ENCODE measurements around the gene IFRD1.

Gene IFRD1

GRCh38 chr7:112449902-112450806, at the start of gene IFRD1:
TSS of gene IFRD1 (plus strand) at chr7:112450460. CDS start at chr7:112450689, 229 bp downstream.
- no peak for TF ChIP-seq Cebpa-rat (IDR thresholded peaks at IDR 0.05)
- peak within 1 kb of the TSS; percentile 90 to 99 (median 95) for H3K9ac ChIP-seq
- peak within 1 kb of the TSS; percentile 88 to 100 (median 94) for H3K4me3 ChIP-seq

GRCh38 chr7:112404321-112404720, 45.9 kb upstream of the IFRD1 start:
- Histone ChIP-seq H3K4me1 (no peaks in the 10 kb centered on the region), H3K36me3 (no peaks in the 10 kb centered on the region), H3K4me3 (no peak overlapping the region), H3K4me2 (no peak overlapping the region), H3K9ac (no peak overlapping the region), H3K9me3 (replicated peaks in 1 of 11) (no peaks in the 10 kb centered on the region), H3K27me3 (no peaks in the 10 kb centered on the region), H3K27ac (no peak overlapping the region), H4K20me1 (no peaks in the 10 kb centered on the region)
- TF ChIP-seq Cebpa-rat (IDR thresholded peaks at IDR 0.05) = peak in 1 of 11 experiments; percentile 53; a peak in 1 of 22 replicates

More at GRCh38 chr7:112449902-112450806, at the start of gene IFRD1:
- Histone ChIP-seq H3K27ac (peak within 1 kb of the TSS; percentile 77 to 97 (median 92)), H3K4me1 (peaks cover 25 to 53% (median 33%) of the 10 kb centered on the region in 10 experiments), H4K20me1 (peaks cover 25 to 49% (median 42%) of the 10 kb centered on the region in 11 experiments; a peak in 20 of 22 replicates), H3K36me3 (peaks cover under 1 to 21% (median 9%) of the 10 kb centered on the region in 11 experiments; a peak in 13 of 22 replicates), H3K4me2 (peak within 1 kb of the TSS; percentile 85 to 97 (median 92)), H3K27me3 (no peaks in the 10 kb centered on the region), H3K9me3 (replicated peaks in 1 of 11) (no peaks in the 10 kb centered on the region)

GRCh38 chr7:112405286-112405685, 45.0 kb upstream of the IFRD1 start:
- H3K27ac ChIP-seq = no peak overlapping the region
- TF ChIP-seq Cebpa-rat (IDR thresholded peaks at IDR 0.05) = no peak
- H3K4me2 ChIP-seq = no peak overlapping the region
- no peaks in the 10 kb centered on the region for H3K36me3 ChIP-seq
- no peaks in the 10 kb centered on the region for H3K27me3 ChIP-seq
- H3K4me1 ChIP-seq = peaks cover 0 to 9% (median 0%) of the 10 kb centered on the region in 10 experiments; a peak in 6 of 20 replicates
- H3K9ac ChIP-seq = no peak overlapping the region
- no peak overlapping the region for H3K4me3 ChIP-seq
- no peaks in the 10 kb centered on the region for H4K20me1 ChIP-seq
- no peaks in the 10 kb centered on the region for H3K9me3 ChIP-seq (replicated peaks in 1 of 11)

- no peak for TF ChIP-seq Cebpa-rat (IDR thresholded peaks at IDR 0.05)
- Histone ChIP-seq H3K27me3 (no peaks in the 10 kb centered on the region), H3K4me1 (peaks cover 0 to 20% (median 0%) of the 10 kb centered on the region in 10 experiments; a peak in 7 of 20 replicates), H4K20me1 (no peaks in the 10 kb centered on the region), H3K4me3 (no peak overlapping the region), H3K9me3 (replicated peaks in 1 of 11) (no peaks in the 10 kb centered on the region), H3K9ac (no peak overlapping the region), H3K27ac (no peak overlapping the region), H3K4me2 (no peak overlapping the region), H3K36me3 (no peaks in the 10 kb centered on the region)
These were observed 43.0 kb upstream of the IFRD1 start for GRCh38 chr7:112407261-112407660.

- Histone ChIP-seq H3K9me3 (replicated peaks in 1 of 11) (no peaks in the 10 kb centered on the region), H3K27ac (no peak overlapping the region), H3K36me3 (no peaks in the 10 kb centered on the region), H4K20me1 (no peaks in the 10 kb centered on the region), H3K4me3 (no peak overlapping the region), H3K27me3 (no peaks in the 10 kb centered on the region), H3K4me1 (peaks cover 0 to 20% (median 2%) of the 10 kb centered on the region in 10 experiments; a peak in 16 of 20 replicates), H3K9ac (no peak overlapping the region), H3K4me2 (peak overlapping the region in 3 of 11 experiments; percentile 1 to 43 (median 18); a peak in 4 of 22 replicates)
- no peak for TF ChIP-seq Cebpa-rat (IDR thresholded peaks at IDR 0.05)
These were observed 40.2 kb upstream of the IFRD1 start for GRCh38 chr7:112410092-112410491.

- H3K9ac ChIP-seq = no peak overlapping the region
- H3K9me3 ChIP-seq (replicated peaks in 1 of 11) = no peaks in the 10 kb centered on the region
- H3K4me1 ChIP-seq = peaks cover 10 to 32% (median 14%) of the 10 kb centered on the region in 10 experiments
- no peak for TF ChIP-seq Cebpa-rat (IDR thresholded peaks at IDR 0.05)
- H3K4me3 ChIP-seq = no peak overlapping the region
- no peaks in the 10 kb centered on the region for H3K27me3 ChIP-seq
- no peak overlapping the region for H3K27ac ChIP-seq
- no peaks in the 10 kb centered on the region for H3K36me3 ChIP-seq
- H3K4me2 ChIP-seq = no peak overlapping the region
- H4K20me1 ChIP-seq = no peaks in the 10 kb centered on the region
These were observed 39.0 kb upstream of the IFRD1 start for GRCh38 chr7:112411186-112411795.

GRCh38 chr7:112414855-112415490, 35.3 kb upstream of the IFRD1 start:
- Histone ChIP-seq H4K20me1 (no peaks in the 10 kb centered on the region), H3K4me3 (no peak overlapping the region), H3K36me3 (no peaks in the 10 kb centered on the region), H3K27ac (peak overlapping the region in 8 of 11 experiments; percentile 1 to 69 (median 52); a peak in 11 of 22 replicates), H3K27me3 (no peaks in the 10 kb centered on the region), H3K9ac (no peak overlapping the region), H3K4me1 (peaks cover 11 to 34% (median 21%) of the 10 kb centered on the region in 10 experiments), H3K9me3 (replicated peaks in 1 of 11) (peaks cover 10 to 21% (median 17%) of the 10 kb centered on the region in 11 experiments; a peak in 19 of 22 replicates), H3K4me2 (peak overlapping the region; percentile 32 to 77 (median 60); a peak in 21 of 22 replicates)
- no peak for TF ChIP-seq Cebpa-rat (IDR thresholded peaks at IDR 0.05)

- TF ChIP-seq Cebpa-rat (IDR thresholded peaks at IDR 0.05) = no peak
- H3K9ac ChIP-seq = 0 out of 22 replicates have a peak overlapping the region, but pooled peaks of 2 of the 11 experiments have one; percentile 25 to 26
- H4K20me1 ChIP-seq = no peaks in the 10 kb centered on the region
- H3K9me3 ChIP-seq (replicated peaks in 1 of 11) = peaks cover 10 to 21% (median 17%) of the 10 kb centered on the region in 11 experiments; a peak in 19 of 22 replicates
- peak overlapping the region; percentile 32 to 77 (median 60) for H3K4me2 ChIP-seq
- no peaks in the 10 kb centered on the region for H3K27me3 ChIP-seq
- no peak overlapping the region for H3K4me3 ChIP-seq
- H3K4me1 ChIP-seq = peaks cover 18 to 34% (median 28%) of the 10 kb centered on the region in 10 experiments
- peak overlapping the region in 8 of 11 experiments; percentile 6 to 69 (median 40); a peak in 10 of 22 replicates for H3K27ac ChIP-seq
- no peaks in the 10 kb centered on the region for H3K36me3 ChIP-seq
These were observed 34.1 kb upstream of the IFRD1 start for GRCh38 chr7:112416127-112416526.

All from BLaER1 treated with 17β-estradiol and CSF1 and Interleukin-3, amounts not matched to agents 10 nM and 100 nM (cell line).